Ovary (tissue), 9 donors: ENCODE measurements around the gene LHB. TPM values are rescaled to one million over a fixed set of nuclear protein-coding genes. Genes with fewer than 3 reads are reported as not detected.

Source experiments
- DNase-seq, 5 donors: peaks; one replicate each; pipeline ENCODE4 v3.0.0-alpha.2; 2019 to 2020
- H3K27ac ChIP-seq, 2 donors: fragments of 200-600 bp; one replicate each; pipeline versions ENCODE4 v1.5.1 to v1.8.0; 2019 to 2022
- H3K27me3 ChIP-seq: fragments of 200-600 bp; one replicate; pipeline ENCODE4 v1.8.0; 2022
- H3K36me3 ChIP-seq: fragments of 200-600 bp; sonication (generic); one replicate; pipeline ENCODE4 v1.5.1; 2019
- H3K4me1 ChIP-seq: one replicate; pipeline ENCODE4 v1.8.1; 2013; ENCODE audit warnings: mild to moderate bottlenecking, moderate library complexity; ENCODE audit not compliant: insufficient read depth
- H3K4me3 ChIP-seq: fragments of 200-600 bp; sonication (generic); one replicate; pipeline ENCODE4 v1.5.1; 2017
- H3K9me3 ChIP-seq, 2 donors: fragments of 200-600 bp in 1 of 2; sonication (generic) in 1 of 2; one replicate each; pipeline versions ENCODE4 v1.5.1 to v1.8.1; 2013 to 2019; ENCODE audit warnings: mild to moderate bottlenecking in 1 of 2, moderate library complexity in 1 of 2
- CTCF ChIP-seq, 3 donors: fragments of 450-650 bp in 2 of 3; fragments of 200-600 bp in 1 of 3; IDR thresholded peaks; one replicate each; pipeline versions ENCODE4 v1.5.1 to v1.8.0; 2016 to 2022; ENCODE audit warnings: antibody characterized with exemption in 3 of 3, mild to moderate bottlenecking in 1 of 3
- EP300 ChIP-seq: sonication (generic); formaldehyde crosslinking; IDR thresholded peaks from one replicate; pipeline ENCODE4 v1.6.1; 2017; ENCODE audit warnings: antibody characterized with exemption
- POLR2A ChIP-seq: fragments of 450-650 bp; IDR thresholded peaks from one replicate; pipeline ENCODE4 v1.6.1; 2017; ENCODE audit warnings: antibody characterized with exemption, mild to moderate bottlenecking, moderate library complexity
- WGBS, 3 donors: extraction: QIAGEN DNeasy Blood & Tissue Kit in 1 of 3; methylation state at CpG; one replicate each; pipeline versions ENCODE4 v1.1.5 to v1.1.7; 2013 to 2017; 5-methylcytosine and 5-hydroxymethylcytosine counted together
- intact Hi-C, 4 donors: fragments of 100-400 bp; cut with DNase I; formaldehyde crosslinking; loops; one replicate each; pipeline versions ENCODE4 v1.11.0 to v1.15.1; 2022 to 2023
- polyA plus RNA-seq, 2 donors: library from polyadenylated mRNA; stranded (reverse); fragments of 200-250 nt in 1 of 2; fragments of 350-450 nt in 1 of 2; fragmentation: Illumina TruSeq in 1 of 2; extraction: RNeasy Lipid Tissue Mini Kit (QIAGEN cat#74804) in 1 of 2; gene quantifications; one replicate each; pipeline ENCODE4 v1.2.3, GENCODE V29; 2013 to 2014
- total RNA-seq, 7 donors: library from RNA; depleted of rRNA in 2 of 7; stranded (reverse); fragments of >200 nt in 2 of 7; fragmentation: NEBNext Ultra II Directional in 3 of 7; extraction: Animal tissue kit (Norgen Biotek cat#: 25700) in 3 of 7; gene quantifications; one replicate each; pipeline versions ENCODE4 v1.1.0 to v1.2.4, GENCODE V29; 2016 to 2023
- donor health status: DM: no; HTN: no; CAD: no; lungs with moderate emphysema.
- donor health status: DM: no; HTN: no; CAD: no.
- donor health status: Bipolar disorder and iron deficiency.
- donor health status: DM: yes; HTN: yes; CAD: no.
- donor health status: DM: no; HTN: no; CAD: no.
- donor health status: DM: yes; HTN: yes; CAD: no.

LHB gene
- total and polyA plus RNA-seq, 9 donors, result not detected

- Histone ChIP-seq H3K4me1 (peaks cover 4% of the 10 kb centered on the region), H3K9me3 (no peaks in the 10 kb centered on the region), H3K27me3 (no peaks in the 10 kb centered on the region), H3K4me3 (no peak overlapping the region), H3K27ac (no peak overlapping the region), H3K36me3 (no peaks in the 10 kb centered on the region)
- WGBS, 3 donors, result 81 to 87% (median 82%) methylated on average over 25 of the region's 25 CpGs
- no peak for TF ChIP-seq POLR2A
- no peak for TF ChIP-seq EP300
- no peak for TF ChIP-seq CTCF (IDR thresholded peaks at IDR 0.05)
- intact Hi-C loops, result no loop called here
- DNase-seq, result no peak
These were observed 44.6 kb upstream of the LHB start for GRCh38 chr19:49061445-49061844.

GRCh38 chr19:49061000-49061399 is 44.1 kb upstream of the LHB start:
- no peak overlapping the region for H3K4me3 ChIP-seq
- H3K4me1 ChIP-seq, result peaks cover 4% of the 10 kb centered on the region
- H3K27me3 ChIP-seq, result no peaks in the 10 kb centered on the region
- H3K9me3 ChIP-seq, result no peaks in the 10 kb centered on the region
- intact Hi-C loops, result no loop called here
- TF ChIP-seq EP300 (no peak), CTCF (IDR thresholded peaks at IDR 0.05) (no peak), POLR2A (no peak)
- WGBS, 3 donors, result 87 to 100% (median 94%) methylated on average over 2 of the region's 2 CpGs
- H3K36me3 ChIP-seq, result no peaks in the 10 kb centered on the region
- DNase-seq, result no peak
- no peak overlapping the region for H3K27ac ChIP-seq

GRCh38 chr19:49059053-49059452 is 42.2 kb upstream of the LHB start:
- no peaks in the 10 kb centered on the region for H3K27me3 ChIP-seq
- no peaks in the 10 kb centered on the region for H3K9me3 ChIP-seq
- intact Hi-C loops, result no loop called here
- 25 to 36% (median 30%) methylated on average over 9 of the region's 9 CpGs for WGBS, 3 donors
- H3K4me1 ChIP-seq, result peaks cover 2% of the 10 kb centered on the region
- TF ChIP-seq EP300 (no peak), CTCF (IDR thresholded peaks at IDR 0.05) (no peak), POLR2A (no peak)
- H3K36me3 ChIP-seq, result no peaks in the 10 kb centered on the region
- H3K4me3 ChIP-seq, result no peak overlapping the region
- DNase-seq, result no peak
- no peak overlapping the region for H3K27ac ChIP-seq

- H3K36me3 ChIP-seq, result no peaks in the 10 kb centered on the region
- H3K9me3 ChIP-seq, result no peaks in the 10 kb centered on the region
- TF ChIP-seq EP300, result no peak
- no peak for TF ChIP-seq CTCF (IDR thresholded peaks at IDR 0.05)
- no peak for TF ChIP-seq POLR2A
- peaks cover 2% of the 10 kb centered on the region for H3K4me1 ChIP-seq
- 29 to 46% (median 45%) methylated on average over 10 of the region's 10 CpGs for WGBS, 3 donors
- DNase-seq, result no peak
- no peak overlapping the region for H3K27ac ChIP-seq
- H3K4me3 ChIP-seq, result no peak overlapping the region
- no peaks in the 10 kb centered on the region for H3K27me3 ChIP-seq
- intact Hi-C loops, result no loop called here
These were observed 41.7 kb upstream of the LHB start for GRCh38 chr19:49058562-49058961.
